HepG2 (cell line): Measurements from ENCODE around the gene TBC1D14. TPM values are rescaled to one million over a fixed set of nuclear protein-coding genes. Genes with fewer than 3 reads are reported as not detected.

Source experiments
- DNMT3B ChIP-seq: conservative IDR thresholded peaks from 2 replicates; pipeline ENCODE4 v1.6.1; 2016; ENCODE audit warnings: missing biosample characterization, control low read depth
- DPF2 ChIP-seq: sonication (generic); formaldehyde crosslinking; IDR thresholded peaks from 2 replicates; pipeline ENCODE4 v1.4.0; 2020; ENCODE audit warnings: mild to moderate bottlenecking, low read depth, missing genetic modification reagents, borderline replicate concordance
- GFI1 ChIP-seq: sonication (generic); formaldehyde crosslinking; IDR thresholded peaks from 2 replicates; pipeline ENCODE4 v1.5.0; 2020; ENCODE audit warnings: missing genetic modification reagents, mild to moderate bottlenecking, borderline replicate concordance
- HBP1 ChIP-seq: IDR thresholded peaks from 2 replicates; pipeline ENCODE4 v1.6.1; 2016; ENCODE audit warnings: low read depth, control low read depth
- HOXA5 ChIP-seq: sonication (generic); formaldehyde crosslinking; IDR thresholded peaks from 2 replicates; pipeline ENCODE4 v1.4.0; 2020; ENCODE audit warnings: missing genetic modification reagents
- LCORL ChIP-seq, 2 experiments: fragments of 450-650 bp in 1 of 2; sonication (generic) in 1 of 2; formaldehyde crosslinking in 1 of 2; IDR thresholded peaks; 2 replicates each; pipeline versions ENCODE4 v1.5.0 to v1.6.1; 2017 to 2020; ENCODE audit warnings: antibody characterized with exemption in 1 of 2, missing genetic modification reagents in 1 of 2
- MTF2 ChIP-seq: sonication (generic); formaldehyde crosslinking; IDR thresholded peaks from 2 replicates; pipeline ENCODE4 v1.5.0; 2020; ENCODE audit warnings: missing genetic modification reagents, borderline replicate concordance
- NFIC ChIP-seq: IDR thresholded peaks from 2 replicates; pipeline ENCODE4 v1.6.1; 2012; ENCODE audit warnings: mild to moderate bottlenecking, low read length, inconsistent platforms
- PAX8 ChIP-seq: sonication (generic); formaldehyde crosslinking; IDR thresholded peaks from 2 replicates; pipeline ENCODE4 v1.8.0; 2022; ENCODE audit warnings: mild to moderate bottlenecking, missing genetic modification reagents, borderline replicate concordance
- PHF21A ChIP-seq: sonication (generic); formaldehyde crosslinking; IDR thresholded peaks from 2 replicates; pipeline ENCODE4 v1.5.0; 2020; ENCODE audit warnings: mild to moderate bottlenecking, missing genetic modification reagents
- PLRG1 ChIP-seq: fragments of 450-650 bp; conservative IDR thresholded peaks from 2 replicates; pipeline ENCODE4 v1.6.1; 2016
- SIX4 ChIP-seq: sonication (generic); formaldehyde crosslinking; IDR thresholded peaks from 2 replicates; pipeline ENCODE4 v1.4.0; 2020; ENCODE audit warnings: missing genetic modification reagents
- SMARCC2 ChIP-seq: fragments of 450-650 bp; IDR thresholded peaks from 2 replicates; pipeline ENCODE4 v1.6.1; 2017; ENCODE audit warnings: antibody characterized with exemption, mild to moderate bottlenecking
- SNAPC2 ChIP-seq: sonication (generic); formaldehyde crosslinking; IDR thresholded peaks from 2 replicates; pipeline ENCODE4 v1.8.1; 2022; ENCODE audit warnings: mild to moderate bottlenecking, missing genetic modification reagents
- SRSF4 ChIP-seq: fragments of 200-400 bp; formaldehyde crosslinking; IDR thresholded peaks from one replicate; pipeline ENCODE4 v1.6.1; 2018; ENCODE audit warnings: mild to moderate bottlenecking, low read depth, low read length, moderate library complexity; ENCODE audit not compliant: poor library complexity, severe bottlenecking
- TGIF2 ChIP-seq: IDR thresholded peaks from 2 replicates; pipeline ENCODE4 v1.6.1; 2016; ENCODE audit warnings: control low read depth, missing compliant biosample characterization
- THYN1 ChIP-seq: sonication (generic); formaldehyde crosslinking; IDR thresholded peaks from 2 replicates; pipeline ENCODE4 v1.8.1; 2023; ENCODE audit warnings: low read depth, mild to moderate bottlenecking, moderate library complexity, missing genetic modification reagents, borderline replicate concordance
- TOPORS ChIP-seq: sonication (generic); formaldehyde crosslinking; IDR thresholded peaks from 2 replicates; pipeline ENCODE4 v1.8.0; 2023; ENCODE audit warnings: mild to moderate bottlenecking, missing genetic modification reagents
- XBP1 ChIP-seq: sonication (generic); formaldehyde crosslinking; IDR thresholded peaks from 2 replicates; pipeline ENCODE4 v1.5.0; 2020; ENCODE audit warnings: missing genetic modification reagents
- YY1 ChIP-seq: IDR thresholded peaks from 2 replicates; pipeline ENCODE4 v1.6.1; 2011; ENCODE audit warnings: low read length, low read depth, moderate library complexity, mild to moderate bottlenecking; ENCODE audit not compliant: insufficient read depth, insufficient replicate concordance
- ZBTB7A ChIP-seq: sonication (generic); formaldehyde crosslinking; IDR thresholded peaks from 2 replicates; pipeline ENCODE4 v1.8.0; 2022; ENCODE audit warnings: mild to moderate bottlenecking, missing genetic modification reagents
- ZNF367 ChIP-seq: sonication (generic); formaldehyde crosslinking; IDR thresholded peaks from 2 replicates; pipeline ENCODE4 v1.4.0; 2020; ENCODE audit warnings: missing genetic modification reagents, borderline replicate concordance
- ZNF567 ChIP-seq: sonication (generic); formaldehyde crosslinking; IDR thresholded peaks from 2 replicates; pipeline ENCODE4 v1.8.1; 2023; ENCODE audit warnings: mild to moderate bottlenecking, missing genetic modification reagents, borderline replicate concordance
- ZNF740 ChIP-seq: sonication (generic); formaldehyde crosslinking; IDR thresholded peaks from 2 replicates; pipeline ENCODE4 v1.4.0; 2020; ENCODE audit warnings: missing genetic modification reagents
- ZNF782 ChIP-seq: sonication (generic); formaldehyde crosslinking; IDR thresholded peaks from 2 replicates; pipeline ENCODE4 v1.4.0; 2020; ENCODE audit warnings: missing genetic modification reagents, mild to moderate bottlenecking, borderline replicate concordance
- polyA plus RNA-seq, 8 experiments: library from polyadenylated mRNA; depleted of rRNA in 3 of 8; stranded (reverse) in 7 of 8; unstranded in 1 of 8; fragments of >200 nt; fragmentation: Illumina TruSeq in 4 of 8; extraction: Trizol in 4 of 8; gene quantifications; 2 replicates each; pipeline versions ENCODE4 v1.2.1 to v1.2.3, GENCODE V29; 2011 to 2016; ENCODE audit warnings: low read depth in 4 of 8, missing spikeins in 1 of 8, mixed read lengths in 1 of 8; ENCODE audit not compliant: insufficient read depth in 1 of 8
- total RNA-seq, 5 experiments: library from RNA; depleted of rRNA; stranded (reverse); fragments of >200 nt; fragmentation: Illumina TruSeq; extraction: Trizol; gene quantifications; 2 replicates each; pipeline ENCODE4 v1.2.3, GENCODE V29; 2016; ENCODE audit warnings: low read depth in 1 of 5
- TF ChIP-seq, protein P1 (sequence below): sonication (generic); formaldehyde crosslinking; IDR thresholded peaks from 2 replicates; pipeline ENCODE4 v1.4.0; 2020; ENCODE audit warnings: missing genetic modification reagents, mild to moderate bottlenecking, borderline replicate concordance
- TF ChIP-seq, protein P2 (sequence below): sonication (generic); formaldehyde crosslinking; IDR thresholded peaks from 2 replicates; pipeline ENCODE4 v1.8.1; 2023; ENCODE audit warnings: missing genetic modification reagents, mild to moderate bottlenecking, borderline replicate concordance

The TBC1D14 gene
- total and polyA plus RNA-seq, 2 of the 13 experiments (the other 11 are each of a cell fraction or from before 2014, with no cell fraction given), result 29.5 to 46.5 TPM

GRCh38 chr4:6926681-6927478 is 17.3 kb downstream of the TBC1D14 start (continued):
- TF ChIP-seq ZNF567 (CRISPR knock-in tag), result no peak
- peak; percentile 92 for TF ChIP-seq PHF21A (CRISPR knock-in tag)
- TF ChIP-seq XBP1, result no peak
- TF ChIP-seq TOPORS, result no peak
- TF ChIP-seq THYN1, result no peak
- TF ChIP-seq SRSF4, result no peak
- TF ChIP-seq PAX8 (CRISPR knock-in tag), result no peak
- no peak for TF ChIP-seq SMARCC2
- no peak for TF ChIP-seq TGIF2 (CRISPR knock-in tag)
- TF ChIP-seq LCORL (IDR thresholded peaks at IDR 0.05), result no peak
- peak; percentile 84 for TF ChIP-seq LCORL (CRISPR knock-in tag; IDR thresholded peaks at IDR 0.05)
- TF ChIP-seq YY1, result no peak
- TF ChIP-seq SIX4, result no peak
- TF ChIP-seq ZBTB7A, result peak; percentile 32; the same call in 1 of the 2 replicates
- TF ChIP-seq HBP1 (CRISPR knock-in tag), result no peak
- no peak for TF ChIP-seq HOXA5 (CRISPR knock-in tag)
- no peak for TF ChIP-seq NFIC
- TF ChIP-seq, protein P1, sequence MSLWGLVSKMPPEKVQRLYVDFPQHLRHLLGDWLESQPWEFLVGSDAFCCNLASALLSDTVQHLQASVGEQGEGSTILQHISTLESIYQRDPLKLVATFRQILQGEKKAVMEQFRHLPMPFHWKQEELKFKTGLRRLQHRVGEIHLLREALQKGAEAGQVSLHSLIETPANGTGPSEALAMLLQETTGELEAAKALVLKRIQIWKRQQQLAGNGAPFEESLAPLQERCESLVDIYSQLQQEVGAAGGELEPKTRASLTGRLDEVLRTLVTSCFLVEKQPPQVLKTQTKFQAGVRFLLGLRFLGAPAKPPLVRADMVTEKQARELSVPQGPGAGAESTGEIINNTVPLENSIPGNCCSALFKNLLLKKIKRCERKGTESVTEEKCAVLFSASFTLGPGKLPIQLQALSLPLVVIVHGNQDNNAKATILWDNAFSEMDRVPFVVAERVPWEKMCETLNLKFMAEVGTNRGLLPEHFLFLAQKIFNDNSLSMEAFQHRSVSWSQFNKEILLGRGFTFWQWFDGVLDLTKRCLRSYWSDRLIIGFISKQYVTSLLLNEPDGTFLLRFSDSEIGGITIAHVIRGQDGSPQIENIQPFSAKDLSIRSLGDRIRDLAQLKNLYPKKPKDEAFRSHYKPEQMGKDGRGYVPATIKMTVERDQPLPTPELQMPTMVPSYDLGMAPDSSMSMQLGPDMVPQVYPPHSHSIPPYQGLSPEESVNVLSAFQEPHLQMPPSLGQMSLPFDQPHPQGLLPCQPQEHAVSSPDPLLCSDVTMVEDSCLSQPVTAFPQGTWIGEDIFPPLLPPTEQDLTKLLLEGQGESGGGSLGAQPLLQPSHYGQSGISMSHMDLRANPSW (CRISPR knock-in tag), result no peak
- TF ChIP-seq PLRG1, result no peak
- no peak for TF ChIP-seq MTF2 (CRISPR knock-in tag)
- TF ChIP-seq ZNF740 (CRISPR knock-in tag), result no peak
- TF ChIP-seq GFI1 (CRISPR knock-in tag), result peak; percentile 76
- TF ChIP-seq, protein P2, sequence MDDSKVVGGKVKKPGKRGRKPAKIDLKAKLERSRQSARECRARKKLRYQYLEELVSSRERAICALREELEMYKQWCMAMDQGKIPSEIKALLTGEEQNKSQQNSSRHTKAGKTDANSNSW (CRISPR knock-in tag), result no peak
- TF ChIP-seq ZNF367, result no peak
- TF ChIP-seq ZNF782 (CRISPR knock-in tag), result no peak
- TF ChIP-seq SNAPC2 (CRISPR knock-in tag), result no peak
- TF ChIP-seq DPF2 (CRISPR knock-in tag), result no peak; the same call in 1 of the 2 replicates
- TF ChIP-seq DNMT3B (CRISPR knock-in tag), result no peak
